ENCODE data around the gene PPP1R18.
"Not testable (repeated sequence)": the region's sequence is repeated elsewhere in the genome, so short reads cannot be mapped to it uniquely, and the experiment has no call there.

Gene PPP1R18

DNA sequence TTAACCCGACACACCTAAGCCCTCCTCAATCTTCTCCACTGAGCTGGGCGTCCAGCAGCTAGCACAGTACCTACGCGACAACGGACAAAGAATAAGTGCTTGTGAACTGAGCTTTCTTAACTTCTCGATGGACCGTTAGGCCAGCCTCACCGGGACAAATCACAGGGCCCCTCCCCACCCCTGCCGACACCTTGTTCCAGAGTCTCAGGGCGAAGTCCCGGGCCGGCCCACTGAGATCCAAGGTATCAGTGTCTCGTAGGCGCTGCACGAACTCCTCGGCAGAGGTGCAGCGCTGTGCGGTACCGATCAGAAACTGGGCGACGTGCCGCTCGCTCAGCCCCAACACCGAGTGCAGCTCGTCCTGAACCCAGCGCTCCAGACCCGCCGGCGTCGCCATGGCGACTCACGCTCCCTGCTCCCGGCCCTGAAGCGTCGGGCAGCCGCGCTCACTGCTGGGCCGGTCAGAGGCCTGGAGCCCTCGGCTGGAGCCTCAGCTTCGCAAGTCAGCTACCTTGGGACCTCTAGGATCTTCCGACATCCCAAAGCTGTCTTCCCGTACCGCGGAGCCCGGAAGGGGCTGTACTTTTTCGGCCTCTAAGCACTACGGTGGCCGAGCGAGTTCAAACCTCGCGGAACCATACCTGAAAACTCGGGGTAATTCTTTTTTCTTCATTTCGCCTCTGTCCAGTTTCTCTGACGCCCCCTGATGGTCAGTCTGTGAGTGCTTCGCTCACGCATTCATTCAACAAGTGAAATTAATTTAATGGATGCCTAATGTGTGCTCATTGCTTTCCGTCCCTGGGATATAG, 13.8 kb downstream of the PPP1R18 start, which contains the start of gene DHX16:
Gene DHX16, minus strand, starts transcription at position 562 of the 809 bp plus-strand sequence. Its CDS starts 165 bp downstream, at position 397.
- Histone ChIP-seq H3K4me3 (ENCODE audit: insufficient read depth, low read length, poor library complexity, severe bottlenecking) (peak within 1 kb of the TSS; percentile 91), H3K9me3 (ENCODE audit: insufficient read depth, low read length) (no peaks in the 10 kb centered on the region), H2AFZ (ENCODE audit: low read depth, low read length, severe bottlenecking) (peak within 1 kb of the TSS; percentile 75), H3K27me3 (ENCODE audit: low read length) (no peaks in the 10 kb centered on the region), H3K36me3 (ENCODE audit: low read length) (peaks cover 13% of the 10 kb centered on the region; the same call in 1 of the 2 replicates), H3K79me2 (ENCODE audit: insufficient read depth, low read length) (peaks cover 14% of the 10 kb centered on the region), H4K20me1 (ENCODE audit: low read depth, low read length) (no peaks in the 10 kb centered on the region), H3F3A (ENCODE audit: insufficient read depth) (peaks cover 26% of the 10 kb centered on the region), H3K9me2 (replicated peaks; ENCODE audit: insufficient read depth, low read length) (no peaks in the 10 kb centered on the region), H3K4me2 (ENCODE audit: low read depth, low read length, poor library complexity, severe bottlenecking) (peak within 1 kb of the TSS; percentile 62), H3K27ac (ENCODE audit: low read depth, low read length) (peak within 1 kb of the TSS; percentile 20; the same call in 1 of the 2 replicates), H3K9ac (ENCODE audit: low read length) (peak within 1 kb of the TSS; percentile 76)
- TF ChIP-seq, protein P1, sequence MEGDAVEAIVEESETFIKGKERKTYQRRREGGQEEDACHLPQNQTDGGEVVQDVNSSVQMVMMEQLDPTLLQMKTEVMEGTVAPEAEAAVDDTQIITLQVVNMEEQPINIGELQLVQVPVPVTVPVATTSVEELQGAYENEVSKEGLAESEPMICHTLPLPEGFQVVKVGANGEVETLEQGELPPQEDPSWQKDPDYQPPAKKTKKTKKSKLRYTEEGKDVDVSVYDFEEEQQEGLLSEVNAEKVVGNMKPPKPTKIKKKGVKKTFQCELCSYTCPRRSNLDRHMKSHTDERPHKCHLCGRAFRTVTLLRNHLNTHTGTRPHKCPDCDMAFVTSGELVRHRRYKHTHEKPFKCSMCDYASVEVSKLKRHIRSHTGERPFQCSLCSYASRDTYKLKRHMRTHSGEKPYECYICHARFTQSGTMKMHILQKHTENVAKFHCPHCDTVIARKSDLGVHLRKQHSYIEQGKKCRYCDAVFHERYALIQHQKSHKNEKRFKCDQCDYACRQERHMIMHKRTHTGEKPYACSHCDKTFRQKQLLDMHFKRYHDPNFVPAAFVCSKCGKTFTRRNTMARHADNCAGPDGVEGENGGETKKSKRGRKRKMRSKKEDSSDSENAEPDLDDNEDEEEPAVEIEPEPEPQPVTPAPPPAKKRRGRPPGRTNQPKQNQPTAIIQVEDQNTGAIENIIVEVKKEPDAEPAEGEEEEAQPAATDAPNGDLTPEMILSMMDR (IDR thresholded peaks at IDR 0.05; ENCODE audit: insufficient read depth, low read length, poor library complexity, severe bottlenecking), result peak; percentile 99
- no peak for TF ChIP-seq EZH2phosphoT487 (conservative IDR thresholded peaks at IDR 0.05; ENCODE audit: low read length)

DNA sequence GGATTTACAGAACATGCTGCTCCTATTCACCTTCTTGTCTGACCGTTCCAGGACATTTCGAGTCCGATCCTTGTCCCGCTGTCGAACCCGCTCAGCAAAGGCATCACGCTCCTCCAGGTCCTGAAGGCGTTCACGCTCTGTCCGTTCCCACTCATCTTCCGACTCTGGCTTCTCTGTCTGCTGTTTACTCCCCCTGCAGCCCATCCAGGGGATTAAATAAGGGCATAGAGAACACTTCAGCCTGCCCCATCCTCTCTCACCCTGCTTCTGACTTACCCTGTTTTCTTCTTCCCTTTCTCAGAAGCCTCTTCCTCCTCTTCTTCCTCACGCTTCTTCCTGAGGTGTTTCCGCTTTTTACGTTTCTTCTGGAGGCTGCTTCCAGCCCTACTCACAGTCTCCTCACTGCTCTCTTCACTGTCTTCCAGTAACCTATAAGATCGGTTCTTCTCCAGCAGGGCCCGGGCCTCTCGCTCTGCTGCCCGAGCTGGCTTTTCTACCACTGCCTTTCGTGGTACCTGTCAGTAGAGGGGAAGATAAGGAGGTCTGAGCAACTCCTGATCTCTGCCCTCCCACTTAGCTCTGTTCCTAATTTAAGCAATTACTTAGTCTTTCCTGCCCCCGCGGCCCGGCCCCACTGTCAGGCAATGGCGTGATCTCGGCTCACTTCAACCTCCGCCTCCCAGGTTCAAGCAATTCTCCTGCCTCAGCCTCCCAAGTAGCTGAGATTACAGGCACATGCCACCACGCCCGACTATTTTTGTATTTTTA, 15.5 kb downstream of the PPP1R18 start:
- Histone ChIP-seq H3K4me3 (ENCODE audit: insufficient read depth, low read length, poor library complexity, severe bottlenecking) (no peak overlapping the region), H4K20me1 (ENCODE audit: low read depth, low read length) (no peaks in the 10 kb centered on the region), H3K79me2 (ENCODE audit: insufficient read depth, low read length) (peaks cover 14% of the 10 kb centered on the region), H3F3A (ENCODE audit: insufficient read depth) (peaks cover 16% of the 10 kb centered on the region), H3K4me2 (ENCODE audit: low read depth, low read length, poor library complexity, severe bottlenecking) (peak overlapping the region; percentile 62), H3K9me3 (ENCODE audit: insufficient read depth, low read length) (no peaks in the 10 kb centered on the region), H2AFZ (ENCODE audit: low read depth, low read length, severe bottlenecking) (no peak overlapping the region), H3K36me3 (ENCODE audit: low read length) (peaks cover 7% of the 10 kb centered on the region; the same call in 1 of the 2 replicates), H3K9me2 (replicated peaks; ENCODE audit: insufficient read depth, low read length) (no peaks in the 10 kb centered on the region), H3K27me3 (ENCODE audit: low read length) (no peaks in the 10 kb centered on the region), H3K27ac (ENCODE audit: low read depth, low read length) (no peak overlapping the region), H3K9ac (ENCODE audit: low read length) (peak overlapping the region; percentile 76; the same call in 1 of the 2 replicates)
- TF ChIP-seq, protein P1 (IDR thresholded peaks at IDR 0.05; ENCODE audit: insufficient read depth, low read length, poor library complexity, severe bottlenecking), result no peak
- no peak for TF ChIP-seq EZH2phosphoT487 (conservative IDR thresholded peaks at IDR 0.05; ENCODE audit: low read length)

DNA sequence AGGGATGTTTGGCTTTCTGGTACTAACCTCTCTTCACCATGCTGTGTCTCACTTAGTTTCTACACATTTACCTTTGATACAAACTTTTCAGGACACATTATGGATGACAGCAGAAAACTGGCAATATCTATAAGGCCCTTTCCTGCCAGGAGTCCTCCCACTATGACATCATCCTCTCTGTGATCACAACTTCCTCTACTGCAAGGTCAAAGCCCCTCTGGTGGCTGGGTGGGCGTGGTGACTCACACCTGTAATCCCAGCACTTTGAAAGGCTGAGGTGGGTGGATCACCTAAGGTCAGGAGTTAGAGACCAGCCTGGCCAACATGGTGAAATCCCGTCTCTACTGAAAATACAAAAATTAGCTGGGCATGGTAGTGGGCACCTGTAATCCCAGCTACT, 20.1 kb downstream of the PPP1R18 start:
- not testable (repeated sequence) for H3F3A ChIP-seq (ENCODE audit: insufficient read depth); H3K27ac ChIP-seq (ENCODE audit: low read depth, low read length); H4K20me1 ChIP-seq (ENCODE audit: low read depth, low read length); H3K9ac ChIP-seq (ENCODE audit: low read length); H3K79me2 ChIP-seq (ENCODE audit: insufficient read depth, low read length); H3K27me3 ChIP-seq (ENCODE audit: low read length); H3K9me3 ChIP-seq (ENCODE audit: insufficient read depth, low read length); H3K4me2 ChIP-seq (ENCODE audit: low read depth, low read length, poor library complexity, severe bottlenecking); H3K9me2 ChIP-seq (replicated peaks; ENCODE audit: insufficient read depth, low read length); H3K4me3 ChIP-seq (ENCODE audit: insufficient read depth, low read length, poor library complexity, severe bottlenecking); H2AFZ ChIP-seq (ENCODE audit: low read depth, low read length, severe bottlenecking)
- H3K36me3 ChIP-seq (ENCODE audit: low read length), result peaks cover 25% of the 10 kb centered on the region; the same call in 1 of the 2 replicates

Measured in SU-DHL-6 (cell line).